Measurements from ENCODE around the gene IL11. TPM values are rescaled to one million over a fixed set of nuclear protein-coding genes. Genes with fewer than 3 reads are reported as not detected.

IL11 gene
- total RNA-seq, 1 donor from 2014 or later, result 0.56 TPM

DNA sequence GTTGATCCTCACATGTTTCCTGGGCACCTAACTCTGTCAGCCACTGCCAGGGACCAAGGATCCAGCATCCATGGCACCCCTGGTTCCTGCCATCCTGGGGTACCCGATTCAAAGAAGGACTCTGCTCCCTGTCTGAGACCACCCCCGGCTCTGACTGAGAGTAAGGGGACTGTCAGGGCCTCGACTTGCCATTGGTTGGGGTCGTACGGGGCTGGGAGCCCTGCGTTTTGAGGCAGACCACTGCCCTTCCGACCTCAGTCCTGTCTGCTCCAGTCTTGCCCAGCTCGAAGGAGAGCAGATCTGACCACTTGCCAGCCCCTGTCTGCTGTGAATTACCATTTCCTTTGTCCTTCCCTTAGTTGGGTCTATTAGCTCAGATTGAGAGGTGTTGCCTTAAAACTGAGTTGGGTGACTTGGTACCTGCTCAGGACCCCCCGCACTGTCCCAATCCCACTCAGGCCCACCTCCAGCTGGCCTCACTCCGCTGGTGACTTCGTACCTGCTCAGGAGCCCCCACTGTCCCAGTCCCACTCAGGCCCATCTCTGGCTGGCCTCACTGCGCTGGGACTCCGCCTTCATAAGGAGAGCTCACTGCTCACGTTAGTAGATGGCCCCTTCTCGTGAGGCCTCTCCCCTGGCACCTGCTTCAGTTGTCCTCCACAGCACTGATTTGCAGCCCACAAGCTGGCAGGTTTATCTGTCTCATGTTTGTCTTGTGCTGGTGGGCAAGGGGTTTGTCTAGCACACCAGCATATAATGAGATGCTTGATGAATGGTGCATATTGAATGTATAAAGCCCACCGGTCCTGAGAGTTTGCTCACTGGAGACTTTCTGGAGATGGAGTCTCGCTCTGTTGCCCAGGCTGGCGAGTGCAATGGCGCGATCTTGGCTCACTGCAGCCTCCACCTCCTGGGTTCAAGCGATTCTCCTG is 19.4 kb upstream of the IL11 start:
- no peak for DNase-seq (ENCODE audit: low read depth, low spot score)
- TF ChIP-seq CTCF (conservative IDR thresholded peaks at IDR 0.05), result no peak
- Mint-ChIP-seq H3K4me1 (peaks cover 74% of the 10 kb centered on the region), H3K4me3 (peak overlapping the region; percentile 80), H3K36me3 (ENCODE audit: low read depth) (peaks cover 10% of the 10 kb centered on the region), H3K27ac (ENCODE audit: unreplicated experiment) (no peak overlapping the region), H3K9me3 (no peaks in the 10 kb centered on the region), H3K27me3 (ENCODE audit: low read depth) (peaks cover 6% of the 10 kb centered on the region)

- Mint-ChIP-seq H3K27me3 (ENCODE audit: low read depth) (peaks cover 3% of the 10 kb centered on the region), H3K4me3 (peak overlapping the region; percentile 100), H3K36me3 (ENCODE audit: low read depth) (peaks cover 10% of the 10 kb centered on the region), H3K4me1 (peaks cover 71% of the 10 kb centered on the region), H3K27ac (ENCODE audit: unreplicated experiment) (no peak overlapping the region), H3K9me3 (no peaks in the 10 kb centered on the region)
- DNase-seq (ENCODE audit: low read depth, low spot score), result no peak
- no peak for TF ChIP-seq CTCF (conservative IDR thresholded peaks at IDR 0.05)
Observed at GRCh38 chr19:55387736-55388497, 17.7 kb upstream of the IL11 start.

DNA sequence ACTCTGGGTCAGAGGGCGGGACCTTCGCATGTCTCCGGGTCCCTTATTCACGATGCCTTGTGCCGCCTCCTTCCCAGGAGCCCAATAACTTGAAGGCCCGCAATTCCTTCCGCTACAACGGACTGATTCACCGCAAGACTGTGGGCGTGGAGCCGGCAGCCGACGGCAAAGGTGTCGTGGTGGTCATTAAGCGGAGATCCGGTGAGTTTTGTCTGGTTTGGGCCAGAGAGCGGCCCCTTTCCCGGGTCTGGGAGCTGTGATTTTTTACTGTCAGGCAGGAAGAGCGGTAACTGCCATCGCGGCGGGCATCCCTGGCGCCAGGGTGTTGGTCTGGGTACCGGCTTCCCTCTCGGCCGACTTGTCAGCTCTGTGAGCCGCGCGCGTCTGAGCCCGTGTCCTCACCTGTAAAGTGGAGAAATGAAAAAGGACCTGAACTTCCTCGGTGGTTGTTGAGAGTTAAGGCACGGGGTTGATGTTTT is 16.3 kb upstream of the IL11 start:
- Mint-ChIP-seq H3K9me3 (no peaks in the 10 kb centered on the region), H3K4me1 (peaks cover 57% of the 10 kb centered on the region), H3K36me3 (ENCODE audit: low read depth) (peaks cover 10% of the 10 kb centered on the region), H3K4me3 (peak overlapping the region; percentile 100), H3K27ac (ENCODE audit: unreplicated experiment) (peak overlapping the region; percentile 99), H3K27me3 (ENCODE audit: low read depth) (peaks cover 8% of the 10 kb centered on the region)
- no peak for DNase-seq (ENCODE audit: low read depth, low spot score)
- TF ChIP-seq CTCF (conservative IDR thresholded peaks at IDR 0.05), result no peak

DNA sequence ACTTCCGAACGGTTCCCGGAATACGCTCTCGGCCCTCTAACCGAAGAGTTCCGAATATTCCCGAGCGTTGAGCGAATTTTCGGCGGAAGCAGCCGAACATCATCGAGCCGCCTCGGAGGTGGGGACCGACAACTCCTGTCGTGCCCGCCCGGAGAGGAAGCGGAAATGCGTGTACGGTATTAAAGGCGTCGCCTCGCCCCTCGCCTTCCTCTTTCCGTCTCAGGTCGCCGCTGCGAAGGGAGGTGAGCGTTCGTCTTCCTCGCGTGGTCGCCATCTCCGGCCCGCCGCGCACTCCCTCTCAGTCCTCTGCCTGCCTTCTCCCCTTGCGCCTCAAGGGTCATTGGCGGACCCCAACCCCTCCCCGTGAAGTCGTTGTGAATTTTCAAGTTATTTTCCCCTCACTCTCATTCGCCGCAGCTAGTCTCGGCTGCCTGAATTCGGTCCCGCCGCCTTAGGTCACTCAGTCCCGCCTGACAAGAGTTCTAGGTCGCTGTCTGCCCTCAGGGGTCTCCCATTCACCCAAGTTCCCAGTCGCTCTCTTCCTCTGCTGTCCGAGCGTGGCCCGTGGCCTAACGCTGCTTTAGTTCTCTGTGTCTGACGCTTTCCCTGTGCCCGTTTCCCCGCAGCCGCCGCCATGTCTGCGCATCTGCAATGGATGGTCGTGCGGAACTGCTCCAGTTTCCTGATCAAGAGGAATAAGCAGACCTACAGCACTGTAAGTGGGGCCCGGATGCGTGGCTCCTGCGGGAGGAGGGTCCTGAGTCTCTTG is 15.6 kb upstream of the IL11 start, which contains the start of gene RPL28:
Gene RPL28 (plus strand): TSS at position 209 of the 769 bp plus-strand sequence. CDS start 426 bp downstream, at position 635.
- H3K36me3 Mint-ChIP-seq (ENCODE audit: low read depth), result peaks cover 10% of the 10 kb centered on the region
- H3K27ac Mint-ChIP-seq (ENCODE audit: unreplicated experiment), result peak within 1 kb of the TSS; percentile 99
- peaks cover 54% of the 10 kb centered on the region for H3K4me1 Mint-ChIP-seq
- TF ChIP-seq CTCF (conservative IDR thresholded peaks at IDR 0.05), result no peak
- H3K4me3 Mint-ChIP-seq, result peak within 1 kb of the TSS; percentile 100
- H3K9me3 Mint-ChIP-seq, result no peaks in the 10 kb centered on the region
- peak; percentile 98 for DNase-seq (ENCODE audit: low read depth, low spot score)
- peaks cover 8% of the 10 kb centered on the region for H3K27me3 Mint-ChIP-seq (ENCODE audit: low read depth)

All from neural crest cell (in vitro differentiated cells).